Head of caudate nucleus (tissue), 42 donors: ENCODE data around the gene MSS51.
A peak's percentile ranks its signal among the peaks of the same experiment; 100 is the strongest.
"Not testable (repeated sequence)": the region's sequence is repeated elsewhere in the genome, so short reads cannot be mapped to it uniquely, and the experiment has no call there.

Experiments
- DNase-seq, 42 donors: peaks; one replicate each; pipeline versions ENCODE4 v3.0.0 to v3.0.0-alpha.2; 2020 to 2021; ENCODE audit warnings: mixed read lengths in 7 of 42
- intact Hi-C: fragments of 100-400 bp; cut with DNase I; formaldehyde crosslinking; loops from one replicate; pipeline ENCODE4 v1.15.0; 2022

MSS51 gene

DNA sequence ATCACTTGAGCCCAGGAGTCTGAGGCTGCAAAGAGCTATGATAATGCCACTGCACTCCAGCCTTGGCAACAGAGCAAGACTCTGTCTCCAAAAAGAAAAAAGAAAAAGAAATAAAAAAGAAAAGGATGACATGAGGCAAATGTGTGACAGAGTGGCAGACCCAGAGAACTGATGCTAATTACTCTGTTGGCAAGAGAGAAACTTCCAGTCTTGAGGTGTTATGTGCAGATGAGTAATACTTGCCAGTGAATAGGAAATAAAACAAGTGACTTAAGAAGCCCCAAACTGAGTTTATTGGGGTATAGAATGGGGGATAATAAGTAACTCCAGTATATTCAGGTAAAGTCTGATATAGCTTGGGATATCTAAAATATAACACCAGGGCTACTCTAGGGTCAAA, 10.1 kb downstream of the MSS51 start:
- intact Hi-C loops, result no loop called here
- no peak for DNase-seq

DNA sequence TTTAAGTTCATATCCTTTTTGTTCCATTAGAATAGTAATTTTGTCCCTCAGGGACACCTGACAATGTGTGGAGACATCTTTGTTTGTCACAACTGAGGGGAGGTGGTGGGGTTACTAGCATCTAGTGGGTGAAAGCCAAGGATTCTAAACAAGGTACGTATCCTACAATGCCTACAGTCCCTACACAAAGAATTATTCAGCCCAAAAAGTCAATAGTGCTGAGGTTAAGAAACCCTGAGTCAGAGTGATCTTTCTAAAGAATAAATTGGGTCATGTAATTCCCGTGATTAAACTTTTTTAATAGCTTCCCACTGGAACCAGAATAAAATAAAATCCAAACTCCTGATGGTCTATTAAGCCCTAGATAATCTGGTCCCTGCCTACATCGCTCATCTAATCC, 16.8 kb downstream of the MSS51 start:
- no peak for DNase-seq
- intact Hi-C loops, result no loop called here

DNA sequence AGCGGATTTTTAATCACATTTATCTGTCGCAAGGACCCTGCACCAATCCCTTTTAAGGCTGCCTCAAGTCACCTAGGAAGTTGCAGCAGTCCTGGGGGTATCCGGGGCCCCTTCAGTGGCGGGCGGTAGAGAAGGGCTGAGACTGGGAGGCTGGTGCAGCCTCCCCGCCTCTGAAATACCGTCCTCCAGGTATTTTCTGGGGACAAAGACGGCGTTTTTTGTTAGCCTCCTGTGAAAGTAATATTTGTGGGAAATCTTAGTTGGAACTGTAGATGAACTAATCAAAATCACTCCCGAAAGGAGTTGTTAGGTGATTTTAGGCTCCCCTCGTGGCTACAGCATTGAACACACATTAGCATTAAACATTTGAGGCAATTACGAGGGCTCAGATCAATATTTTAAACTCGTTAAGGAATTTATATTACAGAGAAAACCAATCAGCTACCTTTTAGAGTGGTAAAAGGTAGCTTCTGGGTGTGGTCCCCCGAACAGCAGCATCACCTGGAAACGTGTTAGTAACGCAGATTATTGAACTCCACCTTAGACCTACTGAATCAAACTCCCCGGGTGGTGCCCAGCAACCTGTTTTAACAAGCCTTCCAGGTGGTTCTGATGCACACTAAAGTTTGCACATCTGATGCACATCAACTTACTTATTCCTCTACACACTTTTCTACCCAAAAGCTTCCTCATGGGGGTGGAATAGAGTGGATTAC, 19.0 kb downstream of the MSS51 start:
- intact Hi-C loops, result no loop called here
- peak in 1 of 42 donors; percentile 2 for DNase-seq

DNA sequence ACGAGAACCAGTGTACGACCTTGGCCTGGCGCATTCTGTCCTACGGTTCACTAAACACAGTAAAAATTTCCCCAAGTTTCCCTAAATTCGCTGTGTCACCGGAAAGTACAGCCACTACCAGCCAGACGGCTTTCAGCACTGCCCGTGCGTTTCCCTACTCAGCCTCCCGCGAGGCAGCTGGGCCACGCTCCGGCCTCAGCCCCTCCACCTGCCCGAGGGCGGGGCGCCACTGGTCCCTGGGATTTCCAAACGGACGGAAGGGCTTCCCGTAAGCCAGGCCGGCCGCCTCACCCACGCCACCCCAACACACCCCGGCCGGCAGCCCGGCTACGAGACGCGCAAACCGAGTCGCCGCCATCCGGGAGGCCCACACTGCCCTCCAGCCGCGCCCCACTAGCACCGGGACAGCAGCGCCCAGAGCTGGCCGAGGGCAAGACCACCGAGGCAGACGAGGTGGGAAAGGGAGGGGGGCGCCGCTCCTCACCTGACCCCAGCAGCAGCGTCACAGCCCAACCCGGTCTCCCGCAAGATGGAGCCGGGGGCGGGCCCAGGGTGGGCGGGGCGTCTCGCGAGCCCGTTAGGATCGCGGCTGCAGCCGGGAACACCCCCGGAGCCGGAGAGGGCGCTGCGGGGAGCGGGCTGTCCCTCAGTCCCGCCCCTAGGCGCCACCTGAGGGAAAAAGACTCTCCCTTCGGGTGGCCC, 19.7 kb downstream of the MSS51 start, which contains the start of gene ANXA7:
ANXA7 (minus strand) TSS at position 531 of the 702 bp plus-strand sequence. CDS start 13,202 bp downstream, outside the sequence.
- intact Hi-C loops, result no loop called here
- peak; percentile 86 to 97 (median 95) for DNase-seq

DNA sequence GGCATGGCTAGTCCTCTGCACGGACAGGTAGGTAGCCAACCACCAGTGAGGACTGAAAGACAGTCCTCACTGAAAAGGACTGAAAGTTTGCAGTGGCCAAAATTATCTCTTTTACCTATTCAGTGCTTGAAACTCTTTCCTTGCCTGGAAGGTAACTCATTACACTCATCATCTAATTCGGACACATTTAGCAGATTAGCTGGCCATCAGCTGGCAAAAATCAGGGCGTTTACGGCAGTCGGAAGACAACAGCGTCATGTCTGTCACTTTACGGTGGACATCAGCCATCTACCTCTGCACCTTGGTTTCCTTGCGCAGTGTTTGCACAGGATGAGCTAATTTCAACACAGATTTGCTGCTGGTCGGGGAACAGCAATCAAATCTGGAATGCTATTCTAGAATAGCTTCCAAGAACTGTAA, 20.2 kb downstream of the MSS51 start:
- intact Hi-C loops, result no loop called here
- peak in 12 of 42 donors; percentile 4 to 45 (median 19) for DNase-seq

DNA sequence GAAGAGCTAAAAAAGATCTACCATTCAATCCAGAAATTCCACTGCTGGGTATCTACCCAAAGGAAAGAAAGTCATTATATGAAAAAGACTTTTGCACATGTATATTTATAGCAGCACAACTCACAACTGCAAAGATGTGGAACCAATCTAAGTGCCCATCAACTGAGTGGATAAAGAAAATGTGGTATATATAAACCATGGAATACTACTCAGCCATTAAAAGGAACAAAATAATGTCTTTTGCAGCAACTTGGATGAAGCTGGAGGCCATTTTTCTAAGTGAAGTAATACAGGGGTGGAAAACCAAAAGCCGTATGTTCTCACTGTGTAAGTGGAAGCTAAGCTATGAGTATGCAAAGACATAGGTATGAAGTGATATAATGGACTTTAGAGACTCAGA, 22.5 kb downstream of the MSS51 start:
- DNase-seq, result no peak
- intact Hi-C loops, result no loop called here

DNA sequence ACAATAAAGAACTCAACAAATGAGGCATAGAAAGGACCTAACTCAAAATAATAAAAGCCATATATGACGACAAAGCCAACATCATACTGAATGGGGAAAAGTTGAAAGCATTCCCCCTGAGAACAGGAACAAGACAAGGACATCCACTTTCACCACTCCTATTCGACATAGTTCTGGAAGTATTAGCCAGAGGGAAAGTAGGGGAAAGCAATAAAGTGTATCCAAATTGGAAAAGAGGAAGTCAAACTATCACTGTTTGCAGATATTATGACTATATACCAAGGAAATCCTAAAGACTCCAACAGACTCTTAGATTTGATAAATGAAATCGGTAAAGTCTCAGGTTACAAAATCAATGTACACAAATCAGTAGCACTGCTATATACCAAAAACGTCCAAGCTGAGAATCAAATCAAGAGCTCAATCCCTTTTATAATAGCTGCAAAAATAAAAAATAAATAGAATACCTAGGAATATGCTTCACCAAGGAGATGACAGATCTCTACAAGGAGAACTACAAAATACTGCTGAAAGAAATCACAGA, 24.3 kb downstream of the MSS51 start:
- intact Hi-C loops, result no loop called here
- DNase-seq, result no peak

DNA sequence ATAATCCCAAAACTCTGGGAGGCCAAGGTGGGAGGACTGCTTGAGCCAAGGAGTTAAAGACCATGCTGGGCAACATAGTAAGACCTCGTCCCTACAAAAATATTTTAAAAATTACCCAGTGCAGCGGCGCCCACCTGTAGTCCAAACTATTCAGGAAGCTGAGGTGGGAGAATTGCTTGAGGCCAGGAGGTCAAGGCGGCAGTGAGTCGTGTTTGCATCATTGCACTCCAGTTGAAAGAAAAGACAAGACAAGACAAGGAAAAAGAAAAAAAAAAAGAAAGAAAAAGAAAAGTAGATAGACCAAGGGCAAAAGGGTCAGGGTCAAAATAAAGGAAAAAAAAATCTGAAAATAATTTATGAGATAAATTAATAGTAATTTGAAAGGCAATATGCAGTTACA, 25.3 kb downstream of the MSS51 start:
- no peak for DNase-seq
- intact Hi-C loops, result no loop called here

DNA sequence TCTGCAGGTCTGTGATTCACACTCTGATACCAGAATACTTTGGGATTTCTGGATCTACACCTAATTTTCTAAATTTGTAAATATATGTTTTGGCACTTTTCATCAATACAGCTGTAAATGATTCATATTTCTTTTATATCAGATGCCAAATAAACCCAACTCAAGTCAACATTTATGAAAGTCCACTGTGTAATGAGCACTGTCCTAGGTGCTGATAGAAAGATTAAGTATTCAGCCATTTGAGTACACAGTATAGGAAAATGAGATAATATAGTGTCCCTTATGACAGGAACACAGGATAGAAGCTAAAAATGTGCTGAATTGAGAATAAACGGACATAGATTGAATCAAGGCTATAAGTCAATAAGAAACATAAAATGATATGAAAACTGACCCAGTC, 25.9 kb downstream of the MSS51 start:
- no peak for DNase-seq
- intact Hi-C loops, result no loop called here

DNA sequence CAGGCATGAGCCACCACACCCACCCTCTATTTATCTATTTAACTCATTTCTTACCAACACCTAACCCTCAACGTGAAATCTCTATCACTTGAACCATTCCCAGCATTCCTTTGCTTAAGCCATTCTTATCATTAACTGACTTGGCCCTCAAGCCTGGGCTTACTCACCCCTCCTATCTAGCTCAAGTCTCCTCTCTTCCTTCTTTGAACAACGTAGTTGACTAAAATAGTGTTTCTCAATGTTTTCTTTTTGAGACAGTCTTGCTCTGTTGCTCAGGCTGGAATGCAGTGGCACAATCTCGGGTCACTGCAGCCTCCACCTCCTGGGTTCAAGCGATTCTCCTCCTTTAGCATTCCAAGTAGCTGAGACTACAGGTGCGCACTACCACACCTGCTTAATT, 26.5 kb downstream of the MSS51 start:
- intact Hi-C loops, result no loop called here
- no peak for DNase-seq

DNA sequence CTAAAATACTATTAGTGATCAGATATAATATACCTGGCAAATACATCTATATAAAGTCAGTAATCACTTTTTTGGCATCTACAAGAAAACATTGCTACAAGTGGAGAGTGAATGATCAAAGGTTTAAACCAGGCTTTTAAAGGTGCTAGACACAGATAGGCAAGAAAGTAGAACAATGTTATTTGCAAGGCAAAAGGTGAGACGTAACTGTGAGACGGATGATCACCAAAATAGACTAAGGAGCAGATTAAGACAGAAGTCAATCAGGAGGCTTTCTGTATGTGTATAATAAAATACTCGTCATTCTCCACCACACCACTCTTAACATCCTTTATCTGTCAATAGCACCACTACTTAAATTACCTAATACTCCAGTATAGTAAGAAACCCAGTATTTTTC, 27.8 kb downstream of the MSS51 start:
- intact Hi-C loops, result no loop called here
- DNase-seq, result no peak

DNA sequence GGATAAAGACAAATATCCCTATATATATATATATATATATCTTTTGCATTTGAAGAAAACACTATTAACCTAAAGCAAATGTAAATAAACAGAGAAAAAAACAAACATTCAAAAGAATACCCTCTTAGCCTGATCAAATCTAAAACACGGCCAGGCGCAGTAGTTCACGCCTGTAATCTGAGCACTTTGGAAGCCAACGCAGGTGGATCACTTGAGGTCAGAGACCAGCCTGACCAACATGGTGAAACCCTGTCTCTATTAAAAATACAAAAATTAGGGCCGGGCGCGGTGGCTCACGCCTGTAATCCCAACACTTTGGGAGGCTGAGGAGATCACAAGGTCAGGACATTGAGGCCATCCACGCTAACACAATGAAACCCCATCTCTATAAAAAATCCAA, 28.7 kb downstream of the MSS51 start:
- DNase-seq, result no peak
- intact Hi-C loops, result no loop called here

DNA sequence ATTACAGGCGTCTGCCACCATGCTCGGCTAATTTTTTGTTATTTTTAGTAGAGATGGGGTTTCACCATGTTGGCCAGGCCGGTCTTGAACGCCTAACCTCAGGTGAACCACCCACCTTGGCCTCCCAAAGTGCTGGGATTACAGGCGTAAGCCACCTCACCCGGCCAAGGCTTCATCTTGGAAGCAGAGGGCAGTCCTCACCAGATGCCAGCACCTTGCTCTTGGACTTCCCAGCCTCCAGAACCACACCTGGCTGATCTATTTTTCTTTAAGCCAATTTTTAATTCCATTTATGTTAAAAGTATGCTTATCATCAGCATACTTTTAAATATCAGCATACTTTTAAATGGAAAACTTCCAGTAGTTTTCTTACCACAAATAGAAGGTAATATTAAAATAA, 31.7 kb downstream of the MSS51 start:
- no peak for DNase-seq
- intact Hi-C loops, result no loop called here

DNA sequence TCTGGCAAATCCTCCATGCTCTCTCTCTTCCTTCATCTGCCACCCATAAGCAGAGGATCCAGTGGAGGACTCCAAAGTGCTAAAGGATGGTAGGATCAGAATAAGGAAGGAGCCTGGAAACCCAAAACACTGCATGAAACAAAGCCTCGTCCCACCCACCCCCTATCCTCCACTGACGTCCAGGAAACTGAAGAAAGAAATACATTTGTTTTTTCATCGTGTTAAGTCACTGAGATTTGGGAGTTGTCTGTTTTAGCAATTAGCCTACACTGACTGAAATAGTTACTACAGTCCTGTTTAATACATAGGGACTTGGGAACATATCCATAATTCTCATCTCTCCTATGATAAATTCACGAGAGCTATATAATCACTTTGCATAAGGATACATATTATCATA, 34.3 kb downstream of the MSS51 start:
- intact Hi-C loops, result no loop called here

DNA sequence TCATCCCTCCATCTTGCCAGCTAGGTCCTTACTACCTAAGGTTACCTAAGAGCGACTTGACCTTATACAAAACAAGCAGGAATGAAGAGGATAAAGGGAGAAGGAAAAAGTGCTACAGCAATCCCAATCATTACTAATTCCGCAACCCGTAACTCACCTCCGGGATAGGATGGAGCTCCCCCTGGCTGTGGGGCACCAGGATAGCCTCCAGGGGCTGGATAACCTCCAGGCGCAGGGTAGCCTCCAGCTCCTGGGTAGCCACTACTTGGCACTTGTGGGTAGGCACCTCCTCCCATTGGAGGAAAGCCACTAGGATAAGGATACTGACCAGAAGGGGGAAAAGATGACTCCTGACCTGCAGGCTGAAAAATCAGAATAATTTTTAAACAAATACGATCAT, 35.3 kb downstream of the MSS51 start:
- DNase-seq, result no peak
- intact Hi-C loops, result no loop called here

More for the DNA sequence above, 34.3 kb downstream of the MSS51 start:
- no peak for DNase-seq

DNA sequence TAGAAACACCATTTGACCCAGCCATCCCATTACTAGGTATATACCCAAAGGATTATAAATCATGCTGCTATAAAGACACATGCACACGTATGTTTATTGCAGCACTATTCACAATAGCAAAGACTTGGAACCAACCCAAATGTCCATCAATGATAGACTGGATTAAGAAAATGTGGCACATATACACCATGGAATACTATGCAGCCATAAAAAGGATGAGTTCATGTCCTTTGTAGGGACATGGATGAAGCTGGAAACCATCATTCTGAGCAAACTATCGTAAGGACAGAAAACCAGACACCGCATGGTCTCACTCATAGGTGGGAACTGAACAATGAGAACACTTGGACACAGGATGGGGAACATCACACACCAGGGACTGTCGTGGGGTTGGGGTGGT, 39.0 kb downstream of the MSS51 start:
- DNase-seq, intact Hi-C loops: not testable (repeated sequence)

DNA sequence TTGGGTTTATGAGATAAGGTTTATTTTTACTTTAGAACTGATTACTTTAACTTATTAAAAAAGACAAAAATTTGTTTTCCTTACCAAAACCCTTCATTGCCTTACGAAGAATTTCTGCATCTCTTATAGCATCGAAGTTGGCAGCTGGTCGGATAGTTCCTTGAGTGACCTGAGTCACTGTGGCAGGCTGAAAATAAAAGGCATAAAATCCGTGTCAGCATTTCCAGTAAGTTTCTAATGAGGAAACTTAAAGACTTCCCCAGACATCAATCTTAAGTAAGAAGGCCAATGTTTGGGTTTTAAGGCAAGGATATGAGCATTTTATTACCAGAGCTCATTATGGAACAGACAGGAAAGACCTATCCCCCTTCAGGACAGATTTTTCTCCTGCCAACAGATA, 45.1 kb downstream of the MSS51 start:
- no peak for DNase-seq
- intact Hi-C loops, result no loop called here

DNA sequence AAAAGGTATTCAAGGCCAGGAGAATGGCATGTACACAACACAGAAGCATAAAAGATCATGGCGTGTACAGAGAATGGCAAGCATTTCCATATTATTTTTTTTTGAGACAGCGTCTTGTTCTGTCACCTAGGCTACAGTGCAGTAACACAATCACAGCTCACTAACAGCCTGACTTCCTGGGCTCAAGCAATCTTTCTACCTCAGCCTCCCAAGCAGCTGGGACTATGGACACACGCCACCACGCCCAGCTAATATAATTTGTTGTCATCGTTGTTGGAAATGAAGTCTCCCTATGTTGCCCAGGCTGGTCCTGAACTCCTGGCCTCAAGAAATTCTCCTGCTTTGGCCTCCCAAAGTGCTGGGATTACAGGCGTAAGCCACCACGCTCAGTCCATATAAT, 46.8 kb downstream of the MSS51 start:
- intact Hi-C loops, result no loop called here
- no peak for DNase-seq

DNA sequence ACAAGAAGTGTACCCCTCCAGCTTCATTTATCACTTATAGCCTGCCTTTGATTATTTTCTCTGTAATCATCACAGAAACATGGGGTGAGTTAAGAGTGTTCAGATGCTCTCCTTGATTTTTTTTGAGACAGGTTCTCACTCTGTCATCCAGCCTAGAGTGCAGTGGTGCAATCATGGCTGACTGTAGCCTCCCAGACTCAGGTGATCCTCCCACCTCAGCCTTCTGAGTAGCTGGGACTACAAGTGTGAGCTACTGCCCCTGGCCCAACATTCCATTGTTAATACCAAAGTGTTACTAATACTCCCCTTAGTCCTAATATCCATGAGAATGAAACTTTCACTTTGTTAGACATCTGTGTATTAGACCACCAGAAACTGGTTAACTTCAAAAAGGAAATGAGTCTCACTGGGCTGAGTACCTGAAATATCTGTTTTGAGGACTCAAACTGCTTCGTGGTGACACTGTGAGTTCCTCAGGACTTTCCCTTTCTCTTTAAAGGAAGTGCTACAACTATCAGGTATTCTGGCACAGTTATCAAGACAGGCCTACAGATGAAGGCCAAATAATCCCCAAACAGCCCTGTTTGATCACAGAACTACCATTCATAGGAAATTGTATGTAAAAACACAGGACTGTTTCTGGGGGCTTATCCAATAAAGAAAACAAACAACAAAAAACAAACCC, 54.2 kb downstream of the MSS51 start:
- DNase-seq, result no peak
- intact Hi-C loops, result no loop called here

DNA sequence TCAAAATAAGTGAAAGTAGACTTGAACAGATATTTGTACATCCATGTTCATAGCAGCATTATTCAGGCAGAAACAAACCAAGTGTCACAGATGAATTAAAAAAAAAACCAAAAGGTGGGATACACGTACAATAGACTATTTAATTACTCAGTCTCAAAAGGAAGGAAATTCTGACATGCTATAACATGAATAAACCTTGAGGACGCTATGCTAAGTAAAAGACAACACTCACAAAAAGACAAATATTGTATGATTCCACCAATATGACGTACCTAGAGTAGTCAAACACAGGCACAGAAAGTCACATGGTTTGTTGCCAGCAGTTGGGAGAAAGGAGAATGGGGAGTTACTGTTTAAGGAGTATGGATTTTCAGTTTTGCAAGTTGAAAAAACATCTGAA, 56.7 kb downstream of the MSS51 start:
- no peak for DNase-seq
- intact Hi-C loops, result no loop called here
